ENCODE measurements around the gene CCL5. TPM values are rescaled to one million over a fixed set of nuclear protein-coding genes. Genes with fewer than 3 reads are reported as not detected.

CCL5 gene
- total and polyA plus RNA-seq, 2 experiments from 2014 or later: 1.1 to 1.4 TPM

DNA sequence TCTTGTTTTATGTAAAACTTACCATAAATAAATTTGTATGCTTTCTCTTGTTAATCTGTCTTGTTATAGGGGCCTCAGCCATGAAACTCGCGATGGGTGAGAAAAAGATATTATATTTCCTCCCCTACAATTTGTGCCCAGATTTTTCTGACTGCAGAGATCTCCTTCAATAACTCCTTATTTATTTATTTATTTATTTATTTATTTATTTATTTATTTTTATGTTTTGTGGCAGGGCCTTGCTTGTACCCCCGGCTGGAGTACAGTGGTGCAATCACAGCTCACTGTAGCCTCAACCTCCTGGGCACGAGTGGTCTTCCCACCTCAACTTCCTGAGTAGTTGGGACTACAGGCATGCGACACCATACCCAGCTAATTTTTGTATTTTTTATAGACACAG lies 23.3 kb upstream of the CCL5 start:
- no peaks in the 10 kb centered on the region for H3K27me3 ChIP-seq
- peaks cover 8% of the 10 kb centered on the region for H3K4me1 ChIP-seq (ENCODE audit: insufficient read depth)
- no peaks in the 10 kb centered on the region for H3K9me2 ChIP-seq (replicated peaks; ENCODE audit: insufficient read depth)
- TF ChIP-seq EZH2phosphoT487 (IDR thresholded peaks at IDR 0.05; ENCODE audit: low read depth, severe bottlenecking, unreplicated experiment) (no peak), EZH2 (IDR thresholded peaks at IDR 0.05; ENCODE audit: borderline replicate concordance) (no peak)
- TF ChIP-seq, protein P1, sequence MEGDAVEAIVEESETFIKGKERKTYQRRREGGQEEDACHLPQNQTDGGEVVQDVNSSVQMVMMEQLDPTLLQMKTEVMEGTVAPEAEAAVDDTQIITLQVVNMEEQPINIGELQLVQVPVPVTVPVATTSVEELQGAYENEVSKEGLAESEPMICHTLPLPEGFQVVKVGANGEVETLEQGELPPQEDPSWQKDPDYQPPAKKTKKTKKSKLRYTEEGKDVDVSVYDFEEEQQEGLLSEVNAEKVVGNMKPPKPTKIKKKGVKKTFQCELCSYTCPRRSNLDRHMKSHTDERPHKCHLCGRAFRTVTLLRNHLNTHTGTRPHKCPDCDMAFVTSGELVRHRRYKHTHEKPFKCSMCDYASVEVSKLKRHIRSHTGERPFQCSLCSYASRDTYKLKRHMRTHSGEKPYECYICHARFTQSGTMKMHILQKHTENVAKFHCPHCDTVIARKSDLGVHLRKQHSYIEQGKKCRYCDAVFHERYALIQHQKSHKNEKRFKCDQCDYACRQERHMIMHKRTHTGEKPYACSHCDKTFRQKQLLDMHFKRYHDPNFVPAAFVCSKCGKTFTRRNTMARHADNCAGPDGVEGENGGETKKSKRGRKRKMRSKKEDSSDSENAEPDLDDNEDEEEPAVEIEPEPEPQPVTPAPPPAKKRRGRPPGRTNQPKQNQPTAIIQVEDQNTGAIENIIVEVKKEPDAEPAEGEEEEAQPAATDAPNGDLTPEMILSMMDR (IDR thresholded peaks at IDR 0.05; ENCODE audit: poor library complexity): no peak
- H3K36me3 ChIP-seq (replicated peaks; ENCODE audit: insufficient read depth, low read depth): no peaks in the 10 kb centered on the region
- H3K9me3 ChIP-seq (ENCODE audit: low read depth): no peaks in the 10 kb centered on the region
- no peak overlapping the region for H3K4me2 ChIP-seq
- no peak overlapping the region for H3K4me3 ChIP-seq
- H3K27ac ChIP-seq: no peak overlapping the region
- WGBS (ENCODE audit: low lambda C conversion rate, missing lambda C conversion rate): 96% methylated on average over 5 of the region's 5 CpGs
- no peaks in the 10 kb centered on the region for H3K79me2 ChIP-seq
- no peak overlapping the region for H2AFZ ChIP-seq
- H4K20me1 ChIP-seq (ENCODE audit: insufficient read depth, poor library complexity, severe bottlenecking): no peaks in the 10 kb centered on the region
- DNase-seq (ENCODE audit: low spot score): no peak

DNA sequence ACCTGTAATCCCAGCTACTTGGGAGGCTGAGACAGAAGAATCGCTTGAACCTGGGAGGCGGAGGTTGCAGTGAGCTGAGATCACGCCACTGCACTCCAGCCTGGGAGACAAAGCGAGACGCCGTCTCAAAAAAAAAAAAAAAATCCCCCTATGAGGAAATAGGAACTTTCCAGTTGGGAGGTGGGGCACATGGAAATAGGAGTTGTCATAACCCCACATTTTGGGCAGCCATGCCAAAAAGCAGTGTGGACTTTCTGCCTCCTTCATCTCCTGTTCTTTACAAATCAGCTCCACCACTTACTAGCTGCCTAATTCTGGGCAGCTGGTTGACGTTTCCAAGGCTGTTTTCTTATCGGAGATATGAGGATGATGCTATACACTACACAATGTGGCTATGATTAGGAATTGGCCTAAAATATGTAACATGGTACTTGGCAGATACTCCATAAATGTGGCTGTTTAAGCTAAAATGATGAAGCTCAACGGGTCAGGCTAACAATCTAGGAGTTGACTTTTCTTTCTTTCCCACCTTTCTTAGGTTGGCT lies 21.5 kb upstream of the CCL5 start:
- H4K20me1 ChIP-seq (ENCODE audit: insufficient read depth, poor library complexity, severe bottlenecking): no peaks in the 10 kb centered on the region
- H3K9me2 ChIP-seq (replicated peaks; ENCODE audit: insufficient read depth): no peaks in the 10 kb centered on the region
- WGBS (ENCODE audit: low lambda C conversion rate, missing lambda C conversion rate): 88% methylated on average over 9 of the region's 9 CpGs
- H3K27me3 ChIP-seq: no peaks in the 10 kb centered on the region
- no peak overlapping the region for H3K27ac ChIP-seq
- H3K4me2 ChIP-seq: no peak overlapping the region
- peaks cover 8% of the 10 kb centered on the region for H3K4me1 ChIP-seq (ENCODE audit: insufficient read depth)
- no peaks in the 10 kb centered on the region for H3K9me3 ChIP-seq (ENCODE audit: low read depth)
- no peaks in the 10 kb centered on the region for H3K79me2 ChIP-seq
- H2AFZ ChIP-seq: no peak overlapping the region
- TF ChIP-seq, protein P1 (IDR thresholded peaks at IDR 0.05; ENCODE audit: poor library complexity): no peak
- TF ChIP-seq EZH2phosphoT487 (IDR thresholded peaks at IDR 0.05; ENCODE audit: low read depth, severe bottlenecking, unreplicated experiment): no peak
- no peak overlapping the region for H3K4me3 ChIP-seq
- H3K36me3 ChIP-seq (replicated peaks; ENCODE audit: insufficient read depth, low read depth): no peaks in the 10 kb centered on the region
- DNase-seq (ENCODE audit: low spot score): no peak

DNA sequence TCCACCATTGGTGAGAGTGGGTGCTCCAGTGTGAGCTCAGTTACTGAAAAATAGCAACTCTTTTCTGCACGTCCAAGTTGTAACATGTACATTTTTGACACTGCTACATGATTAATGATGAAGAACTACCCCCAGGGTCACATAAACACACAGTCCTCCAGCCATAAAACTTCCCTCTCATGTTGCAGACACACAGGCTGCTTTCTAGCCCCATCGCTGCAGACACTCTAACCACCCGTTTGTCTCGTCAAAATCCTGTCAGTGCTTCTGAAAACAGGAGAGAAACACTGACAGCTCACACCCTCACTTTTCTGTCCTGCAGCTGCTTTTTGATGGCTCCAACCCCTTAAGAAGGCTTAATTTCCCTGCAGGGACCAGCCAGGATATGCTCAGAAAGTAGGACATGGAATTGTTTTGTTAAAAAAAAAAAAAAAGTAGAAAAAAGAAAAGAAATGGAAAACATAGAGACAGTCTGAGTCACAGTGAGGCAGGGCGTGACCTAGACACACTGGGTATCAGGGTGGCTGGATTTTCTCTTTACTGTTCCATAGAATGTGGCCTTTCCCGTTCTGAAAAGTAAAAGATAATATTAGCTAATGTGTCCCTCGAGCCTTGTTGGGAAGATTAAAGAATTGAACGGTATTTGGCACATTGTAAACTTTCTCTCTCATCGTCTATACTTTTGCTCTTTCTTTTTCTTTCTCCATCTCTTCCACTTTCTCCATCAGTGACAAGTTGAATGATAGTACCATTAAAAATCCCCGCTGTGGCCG lies 20.7 kb upstream of the CCL5 start:
- 43% methylated on average over 11 of the region's 11 CpGs for WGBS (ENCODE audit: low lambda C conversion rate, missing lambda C conversion rate)
- H3K9me2 ChIP-seq (replicated peaks; ENCODE audit: insufficient read depth): no peaks in the 10 kb centered on the region
- no peaks in the 10 kb centered on the region for H3K27me3 ChIP-seq
- TF ChIP-seq, protein P1 (IDR thresholded peaks at IDR 0.05; ENCODE audit: poor library complexity): no peak
- TF ChIP-seq EZH2phosphoT487 (IDR thresholded peaks at IDR 0.05; ENCODE audit: low read depth, severe bottlenecking, unreplicated experiment) (no peak), EZH2 (IDR thresholded peaks at IDR 0.05; ENCODE audit: borderline replicate concordance) (no peak)
- H3K36me3 ChIP-seq (replicated peaks; ENCODE audit: insufficient read depth, low read depth): no peaks in the 10 kb centered on the region
- no peak overlapping the region for H2AFZ ChIP-seq
- no peaks in the 10 kb centered on the region for H3K79me2 ChIP-seq
- H4K20me1 ChIP-seq (ENCODE audit: insufficient read depth, poor library complexity, severe bottlenecking): no peaks in the 10 kb centered on the region
- H3K27ac ChIP-seq: peak overlapping the region; percentile 43
- H3K4me2 ChIP-seq: peak overlapping the region; percentile 36
- H3K4me1 ChIP-seq (ENCODE audit: insufficient read depth): peaks cover 8% of the 10 kb centered on the region
- no peak overlapping the region for H3K4me3 ChIP-seq
- DNase-seq (ENCODE audit: low spot score): peak; percentile 40
- no peaks in the 10 kb centered on the region for H3K9me3 ChIP-seq (ENCODE audit: low read depth)

All from hepatocyte (in vitro differentiated cells).